Loucy (cell line): ENCODE measurements around the gene CDK19.
"Not testable (repeated sequence)": the region's sequence is repeated elsewhere in the genome, so short reads cannot be mapped to it uniquely, and the experiment has no call there.

Source experiments
- EZH2phosphoT487 ChIP-seq: fragments of 200-600 bp; IDR thresholded peaks from 2 replicates; pipeline ENCODE4 v1.6.1; 2018; ENCODE audit warnings: antibody characterized with exemption, mild to moderate bottlenecking, moderate library complexity, borderline replicate concordance
- TF ChIP-seq, protein P1 (sequence below): fragments of 200-600 bp; sonication (generic); conservative IDR thresholded peaks from 2 replicates; pipeline ENCODE4 v1.5.1; 2014; ENCODE audit warnings: mild to moderate bottlenecking, antibody characterized with exemption, low read length

DNA sequence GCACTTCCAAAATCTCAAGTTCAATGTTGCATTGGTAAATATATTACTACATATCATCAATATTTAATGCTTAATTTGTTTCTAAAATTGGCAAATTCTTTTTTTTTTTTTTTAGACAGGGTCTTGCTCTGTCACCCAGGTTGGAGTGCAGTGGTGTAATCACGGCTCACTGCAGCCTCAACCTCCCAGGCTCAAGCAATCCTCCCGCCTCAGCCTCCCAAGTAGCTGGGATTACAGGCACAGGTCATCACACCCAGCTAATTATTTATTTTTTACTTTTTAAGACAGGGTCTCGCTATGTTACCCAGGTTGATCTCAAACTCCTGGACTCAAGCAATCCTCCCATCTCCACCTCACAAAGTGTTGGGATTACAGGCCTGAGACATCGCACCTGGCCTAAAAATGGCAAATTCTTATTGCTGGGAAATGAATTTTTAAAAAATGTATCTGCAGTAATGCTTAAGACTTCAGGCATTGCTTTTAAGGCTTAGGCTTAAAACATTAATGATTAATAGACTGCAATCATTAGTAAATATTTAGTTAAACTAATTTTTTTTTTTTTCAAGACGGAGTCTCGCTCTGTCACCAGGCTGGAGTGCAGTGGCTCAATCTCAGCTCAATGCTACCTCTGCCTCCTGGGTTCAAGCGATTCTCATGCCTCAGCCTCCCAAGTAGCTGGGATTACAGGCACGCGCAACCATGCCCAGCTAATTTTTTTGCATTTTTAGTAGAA lies 61.2 kb downstream of the CDK19 start:
- TF ChIP-seq, protein P1, sequence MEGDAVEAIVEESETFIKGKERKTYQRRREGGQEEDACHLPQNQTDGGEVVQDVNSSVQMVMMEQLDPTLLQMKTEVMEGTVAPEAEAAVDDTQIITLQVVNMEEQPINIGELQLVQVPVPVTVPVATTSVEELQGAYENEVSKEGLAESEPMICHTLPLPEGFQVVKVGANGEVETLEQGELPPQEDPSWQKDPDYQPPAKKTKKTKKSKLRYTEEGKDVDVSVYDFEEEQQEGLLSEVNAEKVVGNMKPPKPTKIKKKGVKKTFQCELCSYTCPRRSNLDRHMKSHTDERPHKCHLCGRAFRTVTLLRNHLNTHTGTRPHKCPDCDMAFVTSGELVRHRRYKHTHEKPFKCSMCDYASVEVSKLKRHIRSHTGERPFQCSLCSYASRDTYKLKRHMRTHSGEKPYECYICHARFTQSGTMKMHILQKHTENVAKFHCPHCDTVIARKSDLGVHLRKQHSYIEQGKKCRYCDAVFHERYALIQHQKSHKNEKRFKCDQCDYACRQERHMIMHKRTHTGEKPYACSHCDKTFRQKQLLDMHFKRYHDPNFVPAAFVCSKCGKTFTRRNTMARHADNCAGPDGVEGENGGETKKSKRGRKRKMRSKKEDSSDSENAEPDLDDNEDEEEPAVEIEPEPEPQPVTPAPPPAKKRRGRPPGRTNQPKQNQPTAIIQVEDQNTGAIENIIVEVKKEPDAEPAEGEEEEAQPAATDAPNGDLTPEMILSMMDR: not testable (repeated sequence)
- TF ChIP-seq EZH2phosphoT487: not testable (repeated sequence)
